Vagina (tissue), 2 donors: ENCODE data around the gene EEF1G. TPM values are rescaled to one million over a fixed set of nuclear protein-coding genes. Genes with fewer than 3 reads are reported as not detected.

Source experiments
- DNase-seq, 2 donors: peaks; one replicate each; pipeline ENCODE4 v3.0.0-alpha.2; 2017; ENCODE audit errors: extremely low spot score in 2 of 2
- H3K27ac ChIP-seq: fragments of 200-600 bp; sonication (generic); one replicate; pipeline ENCODE4 v1.5.1; 2019
- H3K27me3 ChIP-seq: fragments of 200-600 bp; sonication (generic); one replicate; pipeline ENCODE4 v1.5.1; 2019
- H3K36me3 ChIP-seq, 2 donors: fragments of 200-600 bp; sonication (generic); one replicate each; pipeline ENCODE4 v1.5.1; 2017 to 2019
- H3K4me1 ChIP-seq: fragments of 200-600 bp; sonication (generic); one replicate; pipeline ENCODE4 v1.5.1; 2019
- H3K4me3 ChIP-seq, 2 donors: fragments of 200-600 bp; sonication (generic); 1 replicate in 1 of 2; 2 replicates in 1 of 2; pipeline ENCODE4 v1.5.1; 2016 to 2019
- H3K9me3 ChIP-seq: fragments of 200-600 bp; sonication (generic); one replicate; pipeline ENCODE4 v1.5.1; 2019
- CTCF ChIP-seq, 3 experiments: fragments of 450-650 bp in 2 of 3; fragments of 200-600 bp in 1 of 3; sonication (generic) in 1 of 3; IDR thresholded peaks; one replicate each; pipeline ENCODE4 v1.5.1; 2017 to 2019; ENCODE audit warnings: antibody characterized with exemption in 3 of 3, mild to moderate bottlenecking in 2 of 3, moderate library complexity in 2 of 3
- POLR2A ChIP-seq, 2 donors: fragments of 450-650 bp; IDR thresholded peaks; one replicate each; pipeline ENCODE4 v1.6.1; 2017; ENCODE audit warnings: antibody characterized with exemption in 2 of 2, mild to moderate bottlenecking in 2 of 2, moderate library complexity in 2 of 2
- POLR2AphosphoS5 ChIP-seq, 2 donors: sonication (generic); formaldehyde crosslinking; IDR thresholded peaks; one replicate each; pipeline ENCODE4 v1.9.0; 2017; ENCODE audit warnings: antibody characterized with exemption in 2 of 2, mild to moderate bottlenecking in 2 of 2, low read depth in 1 of 2; ENCODE audit not compliant: insufficient read depth in 1 of 2
- intact Hi-C: fragments of 100-400 bp; cut with DNase I; formaldehyde crosslinking; loops from one replicate; pipeline ENCODE4 v1.15.1; 2023
- total RNA-seq: library from RNA; depleted of rRNA; stranded (reverse); fragments of >200 nt; gene quantifications from one replicate; pipeline ENCODE4 v1.2.3, GENCODE V29; 2016

EEF1G gene
- total RNA-seq, 1 donor from 2014 or later: 1,183 TPM

GRCh38 chr11:62577046-62577714 is 3.5 kb upstream of the EEF1G start:
- Histone ChIP-seq H3K36me3 (peaks cover 0 to 23% of the 10 kb centered on the region in 2 donors), H3K27ac (peak overlapping the region; percentile 100), H3K4me3 (no peak overlapping the region), H3K27me3 (no peaks in the 10 kb centered on the region), H3K9me3 (no peaks in the 10 kb centered on the region), H3K4me1 (peaks cover 37% of the 10 kb centered on the region)
- intact Hi-C loops: no loop called here
- no peak for DNase-seq
- no peak for TF ChIP-seq POLR2A (IDR thresholded peaks at IDR 0.05)
- TF ChIP-seq POLR2AphosphoS5 (IDR thresholded peaks at IDR 0.05; ENCODE audit: insufficient read depth in 1 of 2, low read depth in 1 of 2): peak in 1 of 2 donors; percentile 71
- no peak for TF ChIP-seq CTCF (IDR thresholded peaks at IDR 0.05)

- H3K27ac ChIP-seq: peak overlapping the region; percentile 100
- intact Hi-C loops: no loop called here
- H3K4me3 ChIP-seq: peak overlapping the region in 1 of 2 donors; percentile 84
- TF ChIP-seq CTCF (IDR thresholded peaks at IDR 0.05) (no peak), POLR2AphosphoS5 (IDR thresholded peaks at IDR 0.05; ENCODE audit: insufficient read depth in 1 of 2, low read depth in 1 of 2) (no peak), POLR2A (IDR thresholded peaks at IDR 0.05) (no peak)
- H3K9me3 ChIP-seq: no peaks in the 10 kb centered on the region
- DNase-seq: no peak
- peaks cover 0 to 37% of the 10 kb centered on the region in 2 donors for H3K36me3 ChIP-seq
- no peaks in the 10 kb centered on the region for H3K27me3 ChIP-seq
- H3K4me1 ChIP-seq: peaks cover 38% of the 10 kb centered on the region
Observed at GRCh38 chr11:62575837-62576236, 2.1 kb upstream of the EEF1G start.

GRCh38 chr11:62575156-62575555 is 1.5 kb upstream of the EEF1G start:
- peaks cover 0 to 44% of the 10 kb centered on the region in 2 donors for H3K36me3 ChIP-seq
- H3K4me1 ChIP-seq: peaks cover 44% of the 10 kb centered on the region
- H3K9me3 ChIP-seq: no peaks in the 10 kb centered on the region
- no peaks in the 10 kb centered on the region for H3K27me3 ChIP-seq
- peak overlapping the region; percentile 79 to 84 for H3K4me3 ChIP-seq
- TF ChIP-seq POLR2A (IDR thresholded peaks at IDR 0.05): no peak
- TF ChIP-seq CTCF (IDR thresholded peaks at IDR 0.05): no peak
- no peak for TF ChIP-seq POLR2AphosphoS5 (IDR thresholded peaks at IDR 0.05; ENCODE audit: insufficient read depth in 1 of 2, low read depth in 1 of 2)
- DNase-seq: no peak
- H3K27ac ChIP-seq: peak overlapping the region; percentile 100
- intact Hi-C loops: no loop called here

GRCh38 chr11:62574363-62575071 is 826 bp upstream of the EEF1G start:
- no peaks in the 10 kb centered on the region for H3K9me3 ChIP-seq
- peaks cover 0 to 50% of the 10 kb centered on the region in 2 donors for H3K36me3 ChIP-seq
- TF ChIP-seq CTCF (IDR thresholded peaks at IDR 0.05): no peak
- TF ChIP-seq POLR2A (IDR thresholded peaks at IDR 0.05): no peak
- peak in 1 of 2 donors; percentile 62 for TF ChIP-seq POLR2AphosphoS5 (IDR thresholded peaks at IDR 0.05; ENCODE audit: insufficient read depth in 1 of 2, low read depth in 1 of 2)
- no peak for DNase-seq
- H3K4me3 ChIP-seq: peak overlapping the region; percentile 79 to 84
- peaks cover 50% of the 10 kb centered on the region for H3K4me1 ChIP-seq
- peak overlapping the region; percentile 100 for H3K27ac ChIP-seq
- intact Hi-C loops: loop anchor here (1.0 kb wide), 1 partner anchor 29 kb away; no protein-coding TSS in a partner anchor
- no peaks in the 10 kb centered on the region for H3K27me3 ChIP-seq
